MCF 10A (cell line): ENCODE measurements around the gene TMEM121. TPM values are rescaled to one million over a fixed set of nuclear protein-coding genes. Genes with fewer than 3 reads are reported as not detected.

ENCODE experiments used
- BruUV-seq: library from RNA; stranded (reverse); fragments of 400-500 nt; replicated peaks from 2 replicates; lab custom pipeline; 2021; lab: Mats Ljungman, UMichigan
- CTCF ChIA-PET: fragments of 300-600 bp; sonication (Branson Sonifier 250); formaldehyde crosslinking; extraction: SDS; loops from one replicate; lab custom pipeline; 2021; ENCODE audit warnings: antibody characterized with exemption, inconsistent platforms; lab: Yijun Ruan, JAX
- POLR2A ChIA-PET: fragments of 300-600, 350-650 bp; sonication (Branson Sonifier 250); formaldehyde crosslinking; extraction: SDS; loops from one replicate; lab custom pipeline; 2020; ENCODE audit warnings: antibody characterized with exemption, inconsistent platforms; lab: Yijun Ruan, JAX
- DNase-seq: peaks from one replicate; pipeline ENCODE4 v3.0.0-alpha.2; 2018; ENCODE audit not compliant: unreplicated experiment
- H3K27ac Mint-ChIP-seq: one replicate; pipeline ENCODE4 v1.8.0; 2022; ENCODE audit warnings: mild to moderate bottlenecking, low read depth, mixed read lengths; ENCODE audit not compliant: unreplicated experiment
- H3K27me3 Mint-ChIP-seq: one replicate; pipeline ENCODE4 v1.8.0; 2022; ENCODE audit warnings: mixed read lengths; ENCODE audit not compliant: insufficient read depth, unreplicated experiment
- H3K36me3 Mint-ChIP-seq: one replicate; pipeline ENCODE4 v1.8.0; 2022; ENCODE audit warnings: mild to moderate bottlenecking, moderate library complexity, mixed read lengths; ENCODE audit not compliant: insufficient read depth, unreplicated experiment
- H3K4me1 Mint-ChIP-seq: one replicate; pipeline ENCODE4 v1.8.0; 2022; ENCODE audit warnings: mixed read lengths; ENCODE audit not compliant: insufficient read depth, unreplicated experiment
- H3K4me3 Mint-ChIP-seq: one replicate; pipeline ENCODE4 v1.8.0; 2022; ENCODE audit warnings: mild to moderate bottlenecking, moderate library complexity, mixed read lengths; ENCODE audit not compliant: unreplicated experiment
- H3K9me3 Mint-ChIP-seq: one replicate; pipeline ENCODE4 v1.8.0; 2022; ENCODE audit warnings: mixed read lengths; ENCODE audit not compliant: unreplicated experiment
- CTCF ChIP-seq: fragments of 200-600 bp; IDR thresholded peaks from one replicate; pipeline ENCODE4 v1.8.0; 2022; ENCODE audit warnings: antibody characterized with exemption, mild to moderate bottlenecking; ENCODE audit not compliant: unreplicated experiment
- intact Hi-C: fragments of 100-400 bp; cut with micrococcal nuclease; formaldehyde crosslinking; loops from 2 replicates; pipeline ENCODE4 v1.14.1; 2022
- total RNA-seq: library from RNA; stranded (reverse); gene quantifications from 2 replicates; pipeline ENCODE4 v1.2.3, GENCODE V29; 2022

The TMEM121 gene
- total RNA-seq, 1 experiment from 2014 or later = 0.68 TPM

- Mint-ChIP-seq H3K4me1 (no peaks in the 10 kb centered on the region), H3K9me3 (no peaks in the 10 kb centered on the region), H3K27me3 (peaks cover 24% of the 10 kb centered on the region), H3K27ac (no peak overlapping the region), H3K4me3 (no peak overlapping the region), H3K36me3 (peaks cover 6% of the 10 kb centered on the region)
- ChIA-PET POLR2A (no interaction called here), CTCF (interaction anchor here (0.6 kb wide), 1 partner anchor 1165 kb away, joined by 4 read pairs; no protein-coding TSS in a partner anchor)
- no peak for DNase-seq
- TF ChIP-seq CTCF = no peak
- BruUV-seq = no TSS peak
- intact Hi-C loops = no loop called here
These were observed 19.1 kb upstream of the TMEM121 start for GRCh38 chr14:105507247-105507646.

- Mint-ChIP-seq H3K4me1 (no peaks in the 10 kb centered on the region), H3K36me3 (peaks cover 6% of the 10 kb centered on the region), H3K27ac (no peak overlapping the region), H3K9me3 (no peaks in the 10 kb centered on the region), H3K4me3 (no peak overlapping the region), H3K27me3 (peaks cover 24% of the 10 kb centered on the region)
- ChIA-PET CTCF (no interaction called here), POLR2A (no interaction called here)
- TF ChIP-seq CTCF = no peak
- BruUV-seq = no TSS peak
- DNase-seq = no peak
- intact Hi-C loops = no loop called here
These were observed 18.3 kb upstream of the TMEM121 start for GRCh38 chr14:105508069-105508468.

GRCh38 chr14:105508601-105509000 is 17.8 kb upstream of the TMEM121 start:
- no peaks in the 10 kb centered on the region for H3K9me3 Mint-ChIP-seq
- POLR2A ChIA-PET = no interaction called here
- H3K4me3 Mint-ChIP-seq = no peak overlapping the region
- H3K27ac Mint-ChIP-seq = no peak overlapping the region
- no TSS peak for BruUV-seq
- intact Hi-C loops = no loop called here
- peaks cover under 1% of the 10 kb centered on the region for H3K36me3 Mint-ChIP-seq
- no peak for DNase-seq
- TF ChIP-seq CTCF = no peak
- H3K4me1 Mint-ChIP-seq = no peaks in the 10 kb centered on the region
- peaks cover 24% of the 10 kb centered on the region for H3K27me3 Mint-ChIP-seq
- CTCF ChIA-PET = no interaction called here

GRCh38 chr14:105517096-105517495 is 9.3 kb upstream of the TMEM121 start:
- Mint-ChIP-seq H3K27ac (no peak overlapping the region), H3K36me3 (no peaks in the 10 kb centered on the region), H3K27me3 (peaks cover 11% of the 10 kb centered on the region), H3K4me1 (no peaks in the 10 kb centered on the region), H3K4me3 (no peak overlapping the region), H3K9me3 (no peaks in the 10 kb centered on the region)
- TF ChIP-seq CTCF = no peak
- ChIA-PET CTCF (interaction anchor here (0.6 kb wide), 1 partner anchor 69 kb away, joined by 3 read pairs; no protein-coding TSS in a partner anchor), POLR2A (no interaction called here)
- DNase-seq = no peak
- no TSS peak for BruUV-seq
- intact Hi-C loops = no loop called here
